Kidney (tissue), 14 donors: ENCODE measurements around the gene KIDINS220. TPM values are rescaled to one million over a fixed set of nuclear protein-coding genes. Genes with fewer than 3 reads are reported as not detected.
A peak's percentile ranks its signal among the peaks of the same experiment; 100 is the strongest.

Experiments
- DNase-seq, 5 donors: peaks; one replicate each; pipeline ENCODE4 v3.0.0-alpha.2; 2013 to 2020
- FAIRE-seq: peaks from 2 replicates; lab custom pipeline; 2012; peaks lifted over from hg19 to GRCh38; lab: Jason Lieb, UNC
- H3K27ac ChIP-seq, 2 donors: one replicate each; pipeline ENCODE4 v1.7.0; 2013; ENCODE audit warnings: low read depth in 2 of 2, low read length in 2 of 2, inconsistent platforms in 1 of 2
- H3K27me3 ChIP-seq: one replicate; pipeline ENCODE4 v1.7.1; 2013; ENCODE audit warnings: low read length, inconsistent platforms; ENCODE audit not compliant: control insufficient read depth, insufficient read depth
- H3K36me3 ChIP-seq, 3 donors: one replicate each; pipeline versions ENCODE4 v1.7.0 to v1.7.1; 2013; ENCODE audit warnings: low read length in 3 of 3, control low read depth in 1 of 3, inconsistent platforms in 1 of 3; ENCODE audit not compliant: insufficient read depth in 3 of 3, control insufficient read depth in 2 of 3
- H3K4me1 ChIP-seq, 3 donors: one replicate each; pipeline versions ENCODE4 v1.7.0 to v1.7.1; 2013; ENCODE audit warnings: low read length in 3 of 3, inconsistent platforms in 1 of 3, low read depth in 1 of 3; ENCODE audit not compliant: control insufficient read depth in 2 of 3, insufficient read depth in 2 of 3
- H3K4me3 ChIP-seq, 3 donors: one replicate each; pipeline versions ENCODE4 v1.7.0 to v1.8.1; 2013; ENCODE audit warnings: low read length in 3 of 3, control low read depth in 1 of 3, inconsistent platforms in 1 of 3
- H3K9ac ChIP-seq, 3 donors: one replicate each; pipeline versions ENCODE4 v1.7.0 to v1.7.1; 2013; ENCODE audit warnings: low read length in 3 of 3, control low read depth in 1 of 3, inconsistent platforms in 1 of 3
- H3K9me3 ChIP-seq, 3 donors: one replicate each; pipeline versions ENCODE4 v1.7.0 to v1.7.1; 2013; ENCODE audit warnings: low read length in 3 of 3, control low read depth in 1 of 3, inconsistent platforms in 1 of 3; ENCODE audit not compliant: control insufficient read depth in 2 of 3, insufficient read depth in 1 of 3
- intact Hi-C: fragments of 100-400 bp; cut with DNase I; formaldehyde crosslinking; loops from one replicate; pipeline ENCODE4 v1.11.1; 2022
- polyA plus RNA-seq: library from polyadenylated mRNA; stranded (reverse); fragments of 350-450 nt; fragmentation: Illumina TruSeq; extraction: RNeasy Lipid Tissue Mini Kit (QIAGEN cat#74804); gene quantifications from one replicate; pipeline ENCODE4 v1.2.3, GENCODE V29; 2014; ENCODE audit warnings: low read depth, low replicate concordance; ENCODE audit not compliant: insufficient read depth
- total RNA-seq: library from RNA; stranded (reverse); fragmentation: NEBNext Ultra II Directional; extraction: Animal tissue kit (Norgen Biotek cat#: 25700); gene quantifications from one replicate; pipeline ENCODE4 v1.2.1, GENCODE V29; 2021
- TF ChIP-seq, protein P1 (sequence below): IDR thresholded peaks from 3 replicates; pipeline ENCODE4 v1.5.1; 2012; ENCODE audit warnings: mild to moderate bottlenecking, moderate library complexity, borderline replicate concordance; ENCODE audit not compliant: insufficient read depth; ENCODE audit errors: extremely low read depth
- donor health status: control.
- donor health status: control.
- donor health status: control.
- donor health status: control.
- donor health status: control.
- donor health status: DM: yes; HTN: yes; CAD: no.
- donor health status: Normal renal cell carcinoma (clear cell type).

The KIDINS220 gene
- total and polyA plus RNA-seq, 2 donors from 2014 or later: 12.3 to 56.6 TPM

DNA sequence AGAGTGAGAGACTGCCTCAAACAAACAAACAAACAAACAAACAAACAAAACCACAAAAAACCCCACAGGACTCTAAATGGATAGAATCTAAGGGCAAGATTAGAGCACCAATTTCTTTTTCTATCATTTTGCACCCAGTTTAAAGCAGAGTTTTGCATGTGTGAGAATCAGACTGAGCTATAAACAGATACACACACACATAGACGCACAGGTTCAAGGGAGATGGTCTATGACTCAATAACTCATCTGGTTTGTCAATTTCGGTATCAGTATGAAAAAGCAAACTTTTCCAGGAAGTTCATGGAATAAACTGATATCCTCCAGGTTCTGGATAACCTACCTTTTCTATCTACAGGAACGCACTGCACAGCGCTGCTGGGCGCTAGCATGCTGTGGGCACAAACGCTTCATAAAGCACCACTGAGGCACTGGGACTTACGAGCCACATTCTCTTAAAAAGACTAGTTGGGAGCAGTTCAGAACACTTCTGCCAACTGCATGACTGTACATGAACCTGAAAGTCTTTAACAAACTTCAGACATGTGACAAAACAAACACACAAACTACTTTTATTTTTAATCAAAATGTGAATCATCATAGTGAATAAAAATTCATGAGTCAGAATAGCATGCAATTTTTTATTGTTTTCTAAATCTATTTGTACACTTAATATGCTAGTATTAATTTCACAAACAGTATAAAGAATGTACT is 109.0 kb downstream of the KIDINS220 start:
- no peak overlapping the region for H3K4me3 ChIP-seq
- intact Hi-C loops: no loop called here
- H3K4me1 ChIP-seq: no peaks in the 10 kb centered on the region
- H3K27me3 ChIP-seq: no peaks in the 10 kb centered on the region
- TF ChIP-seq, protein P1, sequence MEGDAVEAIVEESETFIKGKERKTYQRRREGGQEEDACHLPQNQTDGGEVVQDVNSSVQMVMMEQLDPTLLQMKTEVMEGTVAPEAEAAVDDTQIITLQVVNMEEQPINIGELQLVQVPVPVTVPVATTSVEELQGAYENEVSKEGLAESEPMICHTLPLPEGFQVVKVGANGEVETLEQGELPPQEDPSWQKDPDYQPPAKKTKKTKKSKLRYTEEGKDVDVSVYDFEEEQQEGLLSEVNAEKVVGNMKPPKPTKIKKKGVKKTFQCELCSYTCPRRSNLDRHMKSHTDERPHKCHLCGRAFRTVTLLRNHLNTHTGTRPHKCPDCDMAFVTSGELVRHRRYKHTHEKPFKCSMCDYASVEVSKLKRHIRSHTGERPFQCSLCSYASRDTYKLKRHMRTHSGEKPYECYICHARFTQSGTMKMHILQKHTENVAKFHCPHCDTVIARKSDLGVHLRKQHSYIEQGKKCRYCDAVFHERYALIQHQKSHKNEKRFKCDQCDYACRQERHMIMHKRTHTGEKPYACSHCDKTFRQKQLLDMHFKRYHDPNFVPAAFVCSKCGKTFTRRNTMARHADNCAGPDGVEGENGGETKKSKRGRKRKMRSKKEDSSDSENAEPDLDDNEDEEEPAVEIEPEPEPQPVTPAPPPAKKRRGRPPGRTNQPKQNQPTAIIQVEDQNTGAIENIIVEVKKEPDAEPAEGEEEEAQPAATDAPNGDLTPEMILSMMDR: no peak
- H3K36me3 ChIP-seq: peaks cover 6 to 31% (median 26%) of the 10 kb centered on the region in 3 donors
- H3K27ac ChIP-seq: no peak overlapping the region
- FAIRE-seq (no peak), DNase-seq (no peak)
- no peak overlapping the region for H3K9ac ChIP-seq
- no peaks in the 10 kb centered on the region for H3K9me3 ChIP-seq

DNA sequence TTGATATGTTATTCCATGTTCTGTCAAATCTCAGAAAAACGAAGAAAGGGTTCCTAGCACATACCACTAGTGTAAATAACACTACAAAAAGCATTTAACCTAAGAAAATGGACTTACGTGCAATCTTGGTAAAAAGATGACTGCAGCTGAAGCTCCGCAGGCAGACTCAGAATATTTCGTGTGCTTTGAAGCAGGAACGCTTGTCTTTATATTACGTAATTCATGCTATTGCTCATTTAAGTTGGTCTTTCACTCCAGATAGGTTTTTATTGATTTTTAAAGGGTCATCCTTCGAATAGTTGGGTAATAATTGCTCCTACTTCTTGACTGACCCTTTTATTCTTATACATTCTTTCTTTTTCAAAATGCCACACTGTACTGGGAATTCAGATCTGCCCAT is 111.6 kb downstream of the KIDINS220 start:
- H3K9me3 ChIP-seq: no peaks in the 10 kb centered on the region
- H3K27ac ChIP-seq: no peak overlapping the region
- H3K9ac ChIP-seq: no peak overlapping the region
- no peak overlapping the region for H3K4me3 ChIP-seq
- intact Hi-C loops: no loop called here
- H3K27me3 ChIP-seq: no peaks in the 10 kb centered on the region
- no peaks in the 10 kb centered on the region for H3K4me1 ChIP-seq
- no peak for FAIRE-seq
- TF ChIP-seq, protein P1: no peak
- peaks cover 0 to 15% (median 8%) of the 10 kb centered on the region in 3 donors for H3K36me3 ChIP-seq
- no peak for DNase-seq

DNA sequence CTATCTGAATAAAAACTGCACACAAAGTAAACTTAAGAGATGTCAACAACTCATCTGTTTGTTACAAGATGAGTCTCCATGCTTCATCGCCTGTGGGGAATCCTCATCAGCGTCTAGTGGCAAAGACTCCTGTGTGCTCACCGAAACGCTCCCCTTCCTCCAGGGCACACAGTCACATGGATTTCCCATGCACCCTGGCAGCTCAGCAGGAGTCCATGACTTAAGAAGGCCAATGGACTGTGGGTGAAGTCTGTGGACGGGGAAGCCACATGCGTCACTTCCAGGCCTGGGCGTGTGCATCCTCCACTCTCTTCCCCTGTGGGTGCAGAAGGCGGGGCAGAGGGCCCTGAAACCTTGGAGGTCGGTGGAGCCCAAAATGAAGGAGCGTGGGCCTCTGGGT is 114.4 kb downstream of the KIDINS220 start:
- intact Hi-C loops: no loop called here
- Histone ChIP-seq H3K4me3 (no peak overlapping the region), H3K9me3 (no peaks in the 10 kb centered on the region), H3K27ac (no peak overlapping the region), H3K4me1 (no peaks in the 10 kb centered on the region), H3K27me3 (no peaks in the 10 kb centered on the region), H3K36me3 (peaks cover 0 to 3% (median 0%) of the 10 kb centered on the region in 3 donors), H3K9ac (no peak overlapping the region)
- TF ChIP-seq, protein P1: no peak
- DNase-seq (peak in 2 of 5 donors; percentile 11 to 16), FAIRE-seq (no peak)
